ENCODE results near the gene NEAT1. TPM values are rescaled to one million over a fixed set of nuclear protein-coding genes. Genes with fewer than 3 reads are reported as not detected.

The NEAT1 gene
- total RNA-seq, 2 experiments from 2014 or later = 221 to 223 TPM

DNA sequence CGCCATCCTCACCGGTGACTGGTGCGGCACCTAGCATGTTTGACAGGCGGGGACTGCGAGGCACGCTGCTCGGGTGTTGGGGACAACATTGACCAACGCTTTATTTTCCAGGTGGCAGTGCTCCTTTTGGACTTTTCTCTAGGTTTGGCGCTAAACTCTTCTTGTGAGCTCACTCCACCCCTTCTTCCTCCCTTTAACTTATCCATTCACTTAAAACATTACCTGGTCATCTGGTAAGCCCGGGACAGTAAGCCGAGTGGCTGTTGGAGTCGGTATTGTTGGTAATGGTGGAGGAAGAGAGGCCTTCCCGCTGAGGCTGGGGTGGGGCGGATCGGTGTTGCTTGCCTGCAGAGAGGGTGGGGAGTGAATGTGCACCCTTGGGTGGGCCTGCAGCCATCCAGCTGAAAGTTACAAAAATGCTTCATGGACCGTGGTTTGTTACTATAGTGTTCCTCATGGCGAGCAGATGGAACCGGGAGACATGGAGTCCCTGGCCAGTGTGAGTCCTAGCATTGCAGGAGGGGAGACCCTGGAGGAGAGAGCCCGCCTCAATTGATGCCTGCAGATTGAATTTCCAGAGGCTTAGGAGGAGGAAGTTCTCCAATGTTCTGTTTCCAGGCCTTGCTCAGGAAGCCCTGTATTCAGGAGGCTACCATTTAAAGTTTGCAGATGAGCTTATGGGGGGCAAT lies 1.1 kb downstream of the NEAT1 start:
- intact Hi-C loops (cut with DNase I, micrococcal nuclease) = loop anchor here in 1 of 2 experiments (2.0 kb wide), 1 partner anchor 73 kb away; no protein-coding TSS in a partner anchor
- DNase-seq (peak in 9 of 14 experiments; percentile 25 to 59 (median 44)), ATAC-seq (ENCODE audit: poor library complexity) (no peak)
- H3K4me1 ChIP-seq (ENCODE audit: insufficient read depth, low read length) = peaks cover 61% of the 10 kb centered on the region
- peak overlapping the region; percentile 96 for H3K27ac Mint-ChIP-seq
- peak overlapping the region; percentile 86 for H3K4me3 ChIP-seq (ENCODE audit: low read length)
- H3K27ac ChIP-seq (ENCODE audit: low read depth in 1 of 2, low read length in 2 of 2) = peak overlapping the region; percentile 99
- no peaks in the 10 kb centered on the region for H3K27me3 ChIP-seq (ENCODE audit: control insufficient read depth in 1 of 2, insufficient read depth in 2 of 2, low read length in 2 of 2)
- H3K27me3 Mint-ChIP-seq = no peaks in the 10 kb centered on the region
- ChIA-PET CTCF (interaction anchor here (0.8 to 3.1 kb wide), 8 partner anchors 7 to 87 kb away, joined by 4 to 22 read pairs (median 4); partner anchors contain the start of gene MALAT1), POLR2A (interaction anchor here (0.7 to 20.7 kb wide), 31 partner anchors 6 to 1980 kb away, joined by 3 to 3042 read pairs (median 8); partner anchors contain the start of genes CCDC85B, FAM89B, FRMD8 and MALAT1)
- H3K9me3 Mint-ChIP-seq = no peaks in the 10 kb centered on the region
- H3K4me3 Mint-ChIP-seq = peak overlapping the region; percentile 92
- H3K36me3 Mint-ChIP-seq (ENCODE audit: low read depth) = peaks cover 64% of the 10 kb centered on the region
- no peaks in the 10 kb centered on the region for H3K9me3 ChIP-seq (ENCODE audit: control insufficient read depth in 1 of 2, insufficient read depth in 1 of 2, low read length in 2 of 2)
- peaks cover 66% of the 10 kb centered on the region for H3K4me1 Mint-ChIP-seq (ENCODE audit: low read depth)
- TF ChIP-seq, protein P1, sequence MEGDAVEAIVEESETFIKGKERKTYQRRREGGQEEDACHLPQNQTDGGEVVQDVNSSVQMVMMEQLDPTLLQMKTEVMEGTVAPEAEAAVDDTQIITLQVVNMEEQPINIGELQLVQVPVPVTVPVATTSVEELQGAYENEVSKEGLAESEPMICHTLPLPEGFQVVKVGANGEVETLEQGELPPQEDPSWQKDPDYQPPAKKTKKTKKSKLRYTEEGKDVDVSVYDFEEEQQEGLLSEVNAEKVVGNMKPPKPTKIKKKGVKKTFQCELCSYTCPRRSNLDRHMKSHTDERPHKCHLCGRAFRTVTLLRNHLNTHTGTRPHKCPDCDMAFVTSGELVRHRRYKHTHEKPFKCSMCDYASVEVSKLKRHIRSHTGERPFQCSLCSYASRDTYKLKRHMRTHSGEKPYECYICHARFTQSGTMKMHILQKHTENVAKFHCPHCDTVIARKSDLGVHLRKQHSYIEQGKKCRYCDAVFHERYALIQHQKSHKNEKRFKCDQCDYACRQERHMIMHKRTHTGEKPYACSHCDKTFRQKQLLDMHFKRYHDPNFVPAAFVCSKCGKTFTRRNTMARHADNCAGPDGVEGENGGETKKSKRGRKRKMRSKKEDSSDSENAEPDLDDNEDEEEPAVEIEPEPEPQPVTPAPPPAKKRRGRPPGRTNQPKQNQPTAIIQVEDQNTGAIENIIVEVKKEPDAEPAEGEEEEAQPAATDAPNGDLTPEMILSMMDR (IDR thresholded peaks at IDR 0.05) = no peak
- H3K36me3 ChIP-seq (ENCODE audit: insufficient read depth, low read length) = peaks cover 21% of the 10 kb centered on the region

GRCh38 chr11:65424205-65425104 lies 1.9 kb downstream of the NEAT1 start:
- Histone ChIP-seq H3K27me3 (ENCODE audit: control insufficient read depth in 1 of 2, insufficient read depth in 2 of 2, low read length in 2 of 2) (no peaks in the 10 kb centered on the region), H3K9me3 (ENCODE audit: control insufficient read depth in 1 of 2, insufficient read depth in 1 of 2, low read length in 2 of 2) (no peaks in the 10 kb centered on the region), H3K27ac (ENCODE audit: low read depth in 1 of 2, low read length in 2 of 2) (peak overlapping the region; percentile 99), H3K4me3 (ENCODE audit: low read length) (peak overlapping the region; percentile 86), H3K36me3 (ENCODE audit: insufficient read depth, low read length) (peaks cover 21% of the 10 kb centered on the region), H3K4me1 (ENCODE audit: insufficient read depth, low read length) (peaks cover 58% of the 10 kb centered on the region)
- Mint-ChIP-seq H3K4me1 (ENCODE audit: low read depth) (peaks cover 67% of the 10 kb centered on the region), H3K27me3 (no peaks in the 10 kb centered on the region), H3K4me3 (peak overlapping the region; percentile 92), H3K27ac (peak overlapping the region; percentile 96), H3K36me3 (ENCODE audit: low read depth) (peaks cover 64% of the 10 kb centered on the region), H3K9me3 (no peaks in the 10 kb centered on the region)
- ChIA-PET POLR2A (interaction anchor here (0.5 to 20.7 kb wide), 45 partner anchors 7 to 1979 kb away, joined by 3 to 3042 read pairs (median 4); partner anchors contain the start of genes CCDC85B, EHBP1L1, FAM89B and FAU), CTCF (interaction anchor here (0.7 to 3.1 kb wide), 10 partner anchors 8 to 128 kb away, joined by 3 to 22 read pairs (median 4); partner anchors contain the start of genes MALAT1 and SLC25A45)
- intact Hi-C loops (cut with DNase I, micrococcal nuclease) = loop anchor here (1.0 to 2.0 kb wide), 2 partner anchors 72 to 73 kb away; no protein-coding TSS in a partner anchor
- ATAC-seq (ENCODE audit: poor library complexity) (peak; percentile 7), DNase-seq (peak; percentile 49 to 74 (median 64))
- TF ChIP-seq, protein P1 (IDR thresholded peaks at IDR 0.05) = no peak
